GM12892 (cell line): ENCODE data around the gene ASCL1.

Source experiments
- POLR2A ChIP-seq: IDR thresholded peaks from 2 replicates; pipeline ENCODE4 v1.6.1; 2011; ENCODE audit warnings: low read depth, low read length, control low read depth
- TAF1 ChIP-seq: IDR thresholded peaks from 2 replicates; pipeline ENCODE4 v1.6.1; 2011; ENCODE audit warnings: low read depth, mild to moderate bottlenecking, control low read depth, low read length, borderline replicate concordance

DNA sequence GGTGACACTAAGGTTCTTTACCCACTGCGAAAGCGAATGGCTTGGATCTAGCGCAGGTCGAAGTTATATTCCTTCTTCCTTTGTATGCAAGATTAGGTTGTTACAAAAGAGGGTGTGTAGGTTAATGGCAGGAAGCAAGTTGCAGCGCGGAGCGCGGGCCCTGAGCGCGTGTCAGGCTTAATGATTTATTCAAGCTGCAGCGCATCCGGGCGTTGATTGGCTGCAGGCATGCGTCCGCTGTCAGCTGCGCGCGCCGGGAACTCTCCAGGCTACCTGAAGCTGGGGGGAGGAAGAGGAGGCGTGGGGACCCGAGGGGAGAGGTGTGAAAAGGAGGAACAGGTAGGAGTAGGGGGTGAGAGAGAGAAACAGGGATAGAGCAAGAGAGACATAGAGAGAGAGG lies 7.4 kb downstream of the ASCL1 start:
- TF ChIP-seq POLR2A = no peak
- no peak for TF ChIP-seq TAF1
